HCT116 (cell line): Measurements from ENCODE around the gene CA11. TPM values are rescaled to one million over a fixed set of nuclear protein-coding genes. Genes with fewer than 3 reads are reported as not detected.

Experiments used
- ATAC-seq: fragments of 200-7000 bp; cut with Tn5 transposase; 2 replicates; pipeline ENCODE4 v1.9.1; 2020; ENCODE audit warnings: mild to moderate bottlenecking, moderate library complexity
- BruUV-seq: library from RNA; stranded (reverse); fragments of 400-500 nt; replicated peaks from 2 replicates; lab custom pipeline; 2021; lab: Mats Ljungman, UMichigan
- CTCF ChIA-PET: fragments of 300-600 bp; sonication (Branson Sonifier 250); formaldehyde crosslinking; loops from one replicate; lab custom pipeline; 2021; ENCODE audit warnings: antibody characterized with exemption; lab: Charles Lee
- POLR2A ChIA-PET: fragments of 300-600, 350-600 bp; sonication (Branson Sonifier 250); formaldehyde crosslinking; loops from one replicate; lab custom pipeline; 2021; ENCODE audit warnings: antibody characterized with exemption; lab: Charles Lee
- RAD21 ChIA-PET, 2 experiments: fragments of 300-600 bp; sonication (Branson Sonifier 250); formaldehyde crosslinking; loops; one replicate each; lab custom pipeline; 2023; ENCODE audit warnings: low total read pairs in 2 of 2; ENCODE audit not compliant: uncharacterized antibody in 2 of 2, unreplicated experiment in 2 of 2, low non-redundant PET in 1 of 2; lab: Charles Lee
- DNase-seq: peaks from one replicate; pipeline ENCODE4 v3.0.0-alpha.2; 2010; ENCODE audit warnings: low read depth, low spot score
- H2AFZ ChIP-seq: fragments of 200-600 bp; shearing (Covaris generic), sonication (generic); 2 replicates; pipeline ENCODE4 v1.6.1; 2017; ENCODE audit warnings: low read depth, mixed run types, mixed read lengths, antibody characterized with exemption, low read length; ENCODE audit not compliant: poor library complexity, severe bottlenecking
- H3K27ac ChIP-seq: 2 replicates; pipeline ENCODE4 v1.5.1; 2012; ENCODE audit warnings: low read depth, low read length
- H3K27me3 ChIP-seq: fragments of 200-600 bp; sonication (generic); 2 replicates; pipeline ENCODE4 v1.6.1; 2016; ENCODE audit warnings: mixed run types, low read length, mixed read lengths; ENCODE audit not compliant: insufficient read depth
- H3K36me3 ChIP-seq, 2 experiments: fragments of 200-500 bp in 1 of 2; fragments of 200-600 bp in 1 of 2; sonication (Bioruptor generic) in 1 of 2; sonication (generic) in 1 of 2; 2 replicates each; pipeline versions ENCODE4 v1.5.1 to v1.6.1; 2014 to 2016; ENCODE audit warnings: low read length in 2 of 2, inconsistent platforms in 1 of 2, mixed read lengths in 1 of 2, mixed run types in 1 of 2; ENCODE audit not compliant: insufficient read depth in 2 of 2, control insufficient read depth in 1 of 2
- H3K4me1 ChIP-seq, 2 experiments: fragments of 200-600 bp in 1 of 2; sonication (generic) in 1 of 2; 2 replicates each; pipeline versions ENCODE4 v1.5.1 to v1.6.1; 2012 to 2017; ENCODE audit warnings: low read length in 2 of 2, inconsistent platforms in 1 of 2, mild to moderate bottlenecking in 1 of 2, mixed read lengths in 1 of 2, mixed run types in 1 of 2, moderate library complexity in 1 of 2; ENCODE audit not compliant: insufficient read depth in 2 of 2, control insufficient read depth in 1 of 2
- H3K4me2 ChIP-seq: fragments of 200-600 bp; sonication (generic); 2 replicates; pipeline ENCODE4 v1.6.1; 2017; ENCODE audit warnings: mixed run types, low read length, mixed read lengths
- H3K4me3 ChIP-seq, 2 experiments: fragments of 200-600 bp in 1 of 2; sonication (generic) in 1 of 2; replicated peaks in 1 of 2; 2 replicates each; pipeline ENCODE4 v1.5.1; 2011 to 2016; ENCODE audit warnings: low read length in 2 of 2, control low read depth in 1 of 2, low read depth in 1 of 2, mild to moderate bottlenecking in 1 of 2, mixed read lengths in 1 of 2, mixed run types in 1 of 2
- H3K79me2 ChIP-seq: fragments of 200-600 bp; sonication (generic); 2 replicates; pipeline ENCODE4 v1.6.1; 2017; ENCODE audit warnings: mild to moderate bottlenecking, mixed run types, low read length, moderate library complexity, mixed read lengths; ENCODE audit not compliant: insufficient read depth
- H3K9ac ChIP-seq: fragments of 200-600 bp; sonication (generic); 2 replicates; pipeline ENCODE4 v1.6.1; 2016; ENCODE audit warnings: low read length, mixed read lengths
- H3K9me2 ChIP-seq: fragments of 200-600 bp; sonication (generic), shearing (Covaris generic); 2 replicates; pipeline ENCODE4 v1.6.1; 2017; ENCODE audit warnings: mixed run types, mild to moderate bottlenecking, moderate library complexity; ENCODE audit not compliant: insufficient read depth
- H3K9me3 ChIP-seq, 2 experiments: fragments of 200-500 bp in 1 of 2; fragments of 200-600 bp in 1 of 2; sonication (Bioruptor generic) in 1 of 2; sonication (generic) in 1 of 2; 2 replicates each; pipeline ENCODE4 v1.6.1; 2014 to 2017; ENCODE audit warnings: low read length in 2 of 2, mixed read lengths in 2 of 2, inconsistent platforms in 1 of 2, low read depth in 1 of 2, mild to moderate bottlenecking in 1 of 2, mixed run types in 1 of 2, moderate library complexity in 1 of 2; ENCODE audit not compliant: control insufficient read depth in 1 of 2, insufficient read depth in 1 of 2
- H4K20me1 ChIP-seq: fragments of 200-600 bp; sonication (generic), shearing (Covaris generic); 2 replicates; pipeline ENCODE4 v1.6.1; 2017; ENCODE audit warnings: mixed run types, mild to moderate bottlenecking, moderate library complexity; ENCODE audit not compliant: insufficient read depth
- CBX3 ChIP-seq: IDR thresholded peaks from 2 replicates; pipeline ENCODE4 v1.6.1; 2012; ENCODE audit warnings: low read depth
- CTCF ChIP-seq, 3 experiments: fragments of 200-600 bp in 1 of 3; sonication (generic) in 1 of 3; IDR thresholded peaks in 2 of 3; conservative IDR thresholded peaks in 1 of 3; 2 replicates each; pipeline ENCODE4 v1.5.1; 2012 to 2017; ENCODE audit warnings: low read depth in 2 of 3, low read length in 2 of 3, antibody characterized with exemption in 1 of 3, borderline replicate concordance in 1 of 3, control low read depth in 1 of 3, mild to moderate bottlenecking in 1 of 3, mixed read lengths in 1 of 3, mixed run types in 1 of 3, moderate library complexity in 1 of 3; ENCODE audit not compliant: insufficient read depth in 1 of 3
- EGR1 ChIP-seq: IDR thresholded peaks from 2 replicates; pipeline ENCODE4 v1.6.1; 2012; ENCODE audit warnings: low read depth
- EZH2 ChIP-seq: fragments of 200-600 bp; sonication (generic); IDR thresholded peaks from 2 replicates; pipeline ENCODE4 v1.6.1; 2017; ENCODE audit warnings: antibody characterized with exemption, mixed run types
- FOSL1 ChIP-seq: IDR thresholded peaks from 2 replicates; pipeline ENCODE4 v1.6.1; 2012; ENCODE audit warnings: low read depth
- MAX ChIP-seq: IDR thresholded peaks from 2 replicates; pipeline ENCODE4 v1.6.1; 2012
- POLR2A ChIP-seq: IDR thresholded peaks from 2 replicates; pipeline ENCODE4 v1.7.0; 2011; ENCODE audit warnings: borderline replicate concordance; ENCODE audit not compliant: insufficient read depth, insufficient read length; ENCODE audit errors: extremely low read depth
- POLR2AphosphoS5 ChIP-seq: IDR thresholded peaks from 2 replicates; pipeline ENCODE4 v1.6.1; 2011; ENCODE audit warnings: mild to moderate bottlenecking, low read depth, low read length, moderate library complexity
- RAD21 ChIP-seq: IDR thresholded peaks from 2 replicates; pipeline ENCODE4 v1.6.1; 2012; ENCODE audit warnings: low read depth, mild to moderate bottlenecking
- SIN3A ChIP-seq: IDR thresholded peaks from 2 replicates; pipeline ENCODE4 v1.6.1; 2012; ENCODE audit warnings: low read depth
- SRF ChIP-seq: IDR thresholded peaks from 2 replicates; pipeline ENCODE4 v1.6.1; 2012; ENCODE audit warnings: low read depth
- TCF7L2 ChIP-seq: IDR thresholded peaks from 2 replicates; pipeline ENCODE4 v1.7.0; 2011; ENCODE audit warnings: borderline replicate concordance, inconsistent platforms; ENCODE audit not compliant: insufficient read depth, insufficient read length; ENCODE audit errors: extremely low read depth
- YY1 ChIP-seq: IDR thresholded peaks from 2 replicates; pipeline ENCODE4 v1.6.1; 2011; ENCODE audit warnings: low read length, low read depth, moderate library complexity, mild to moderate bottlenecking; ENCODE audit not compliant: insufficient replicate concordance; ENCODE audit errors: extremely low read depth
- ZFX ChIP-seq: fragments of 450-650 bp; IDR thresholded peaks from 2 replicates; pipeline ENCODE4 v1.6.1; 2017
- intact Hi-C: fragments of 100-400 bp; cut with micrococcal nuclease; formaldehyde crosslinking; loops from 2 replicates; pipeline ENCODE4 v1.10.0; 2022
- total RNA-seq: library from RNA; stranded (reverse); gene quantifications from one replicate; pipeline ENCODE4 v1.2.1, GENCODE V29; 2021; ENCODE audit not compliant: unreplicated experiment
- TF ChIP-seq, protein P1 (sequence below): IDR thresholded peaks from 2 replicates; pipeline ENCODE4 v1.6.1; 2012

The CA11 gene
- total RNA-seq, 1 experiment from 2014 or later = 29.6 TPM

GRCh38 chr19:48656840-48657474 lies 11.0 kb upstream of the CA11 start:
- Histone ChIP-seq H3K9me3 (no peaks in the 10 kb centered on the region), H3K4me2 (no peak overlapping the region), H3K79me2 (no peaks in the 10 kb centered on the region), H4K20me1 (no peaks in the 10 kb centered on the region), H2AFZ (no peak overlapping the region), H3K4me3 (no peak overlapping the region), H3K27me3 (no peaks in the 10 kb centered on the region), H3K27ac (no peak overlapping the region), H3K9me2 (no peaks in the 10 kb centered on the region), H3K36me3 (no peaks in the 10 kb centered on the region), H3K9ac (no peak overlapping the region), H3K4me1 (peaks cover 11 to 43% of the 10 kb centered on the region in 2 experiments)
- intact Hi-C loops = no loop called here
- ATAC-seq (no peak), DNase-seq (no peak)
- ChIA-PET RAD21 (no interaction called here), CTCF (no interaction called here), POLR2A (interaction anchor here (0.6 to 1.3 kb wide), 2 partner anchors 11 to 187 kb away, joined by 3 to 4 read pairs; partner anchors contain the start of gene CA11)
- no peak for TF ChIP-seq ZFX
- TF ChIP-seq POLR2A = no peak
- TF ChIP-seq CBX3 = no peak
- TF ChIP-seq EZH2 = no peak
- no peak for TF ChIP-seq SIN3A
- TF ChIP-seq YY1 = no peak
- no peak for TF ChIP-seq EGR1
- no peak for TF ChIP-seq POLR2AphosphoS5
- no peak for TF ChIP-seq MAX
- TF ChIP-seq FOSL1 = no peak
- TF ChIP-seq SRF = no peak
- no peak for TF ChIP-seq TCF7L2
- TF ChIP-seq RAD21 = no peak
- no peak for TF ChIP-seq CTCF (IDR thresholded peaks at IDR 0.05 in 2 of 3, conservative IDR thresholded peaks at IDR 0.05 in 1 of 3; ENCODE audit: borderline replicate concordance in 1 of 3, insufficient read depth in 1 of 3, low read depth in 2 of 3, low read length in 2 of 3)
- TF ChIP-seq, protein P1, sequence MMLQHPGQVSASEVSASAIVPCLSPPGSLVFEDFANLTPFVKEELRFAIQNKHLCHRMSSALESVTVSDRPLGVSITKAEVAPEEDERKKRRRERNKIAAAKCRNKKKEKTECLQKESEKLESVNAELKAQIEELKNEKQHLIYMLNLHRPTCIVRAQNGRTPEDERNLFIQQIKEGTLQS = no peak
- BruUV-seq = no TSS peak
